ENCODE measurements around the gene ALB. TPM values are rescaled to one million over a fixed set of nuclear protein-coding genes. Genes with fewer than 3 reads are reported as not detected.

ALB gene
- total RNA-seq, 2 experiments from 2014 or later = not detected

GRCh38 chr4:73443224-73443623, 39.1 kb downstream of the ALB start:
- no peak for TF ChIP-seq CTCF (IDR thresholded peaks at IDR 0.05)
- no peak overlapping the region for H3K4me3 Mint-ChIP-seq
- ATAC-seq (no peak), DNase-seq (no peak)
- POLR2A ChIA-PET = interaction anchor here (0.5 kb wide), 1 partner anchor 867 kb away, joined by 3 read pairs; no protein-coding TSS in a partner anchor
- no peaks in the 10 kb centered on the region for H3K9me3 Mint-ChIP-seq
- H3K27me3 Mint-ChIP-seq = peaks cover 5% of the 10 kb centered on the region
- H3K4me1 Mint-ChIP-seq (ENCODE audit: low read depth) = no peaks in the 10 kb centered on the region
- no peak overlapping the region for H3K27ac Mint-ChIP-seq
- no peaks in the 10 kb centered on the region for H3K36me3 Mint-ChIP-seq (ENCODE audit: low read depth)
- CTCF ChIA-PET = interaction anchor here (1.3 to 3.8 kb wide), 2 partner anchors 10 to 14 kb away, joined by 3 to 39 read pairs; no protein-coding TSS in a partner anchor
- intact Hi-C loops (cut with micrococcal nuclease) = no loop called here

DNA sequence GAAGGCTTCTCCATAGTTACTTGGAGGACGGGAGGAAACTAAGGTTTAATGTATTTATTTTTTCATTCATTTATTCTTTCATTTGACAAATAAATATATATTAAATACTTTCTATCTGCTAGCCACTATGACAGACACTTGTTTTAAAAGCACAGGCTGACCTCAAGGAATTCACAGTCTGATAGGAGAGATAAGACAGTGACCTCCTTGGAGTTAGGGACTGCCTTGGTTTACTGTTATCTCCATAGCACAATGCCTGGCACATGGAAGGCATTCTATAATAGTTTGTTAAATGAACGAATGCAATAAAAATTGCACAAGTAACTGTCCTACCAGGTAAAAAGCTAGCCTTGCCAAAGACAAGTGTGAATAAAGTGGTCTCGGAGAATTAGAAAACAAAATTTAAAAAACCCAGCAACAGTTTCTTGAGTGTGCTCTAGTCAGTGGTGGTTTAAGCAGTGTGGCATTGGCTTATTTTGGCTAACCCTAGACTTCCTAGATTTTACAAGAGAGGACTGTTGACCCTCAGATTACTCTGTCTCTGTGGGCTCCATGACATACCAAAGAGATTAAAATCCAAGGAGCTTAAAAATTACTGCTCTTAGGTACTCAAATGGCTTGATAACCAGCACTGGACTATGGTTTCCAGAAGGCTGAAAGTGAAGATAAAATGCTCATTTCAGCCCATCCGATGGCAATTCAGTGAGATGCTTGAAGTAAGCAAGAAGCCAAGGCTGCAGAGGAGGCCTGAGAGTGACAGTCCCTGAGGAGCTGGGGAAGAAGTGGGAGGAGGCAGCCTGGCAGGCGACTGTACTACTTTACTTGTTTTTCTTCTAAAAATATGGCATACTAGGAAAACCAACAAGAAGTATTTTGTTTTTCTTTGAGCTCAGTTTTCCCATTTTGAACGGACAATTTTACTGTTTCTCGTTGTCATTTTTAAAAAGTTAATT, 41.6 kb downstream of the ALB start:
- Mint-ChIP-seq H3K27ac (no peak overlapping the region), H3K4me1 (ENCODE audit: low read depth) (no peaks in the 10 kb centered on the region), H3K36me3 (ENCODE audit: low read depth) (no peaks in the 10 kb centered on the region), H3K27me3 (peaks cover 6% of the 10 kb centered on the region), H3K4me3 (no peak overlapping the region), H3K9me3 (no peaks in the 10 kb centered on the region)
- ChIA-PET POLR2A (no interaction called here), CTCF (interaction anchor here (0.7 to 3.8 kb wide), 34 partner anchors 8 to 443 kb away, joined by 3 to 39 read pairs (median 3); no protein-coding TSS in a partner anchor)
- no peak for ATAC-seq
- DNase-seq = no peak
- no peak for TF ChIP-seq CTCF (IDR thresholded peaks at IDR 0.05)
- intact Hi-C loops (cut with micrococcal nuclease) = loop anchor here (5.0 kb wide), 1 partner anchor 133 kb away; no protein-coding TSS in a partner anchor

- Mint-ChIP-seq H3K4me3 (no peak overlapping the region), H3K36me3 (ENCODE audit: low read depth) (no peaks in the 10 kb centered on the region), H3K9me3 (no peaks in the 10 kb centered on the region), H3K27me3 (peaks cover 6% of the 10 kb centered on the region), H3K4me1 (ENCODE audit: low read depth) (no peaks in the 10 kb centered on the region), H3K27ac (no peak overlapping the region)
- ATAC-seq (peak; percentile 93), DNase-seq (peak; percentile 13)
- CTCF ChIA-PET = interaction anchor here (0.7 to 3.8 kb wide), 34 partner anchors 8 to 444 kb away, joined by 3 to 39 read pairs (median 3); no protein-coding TSS in a partner anchor
- intact Hi-C loops (cut with micrococcal nuclease) = loop anchor here (5.0 kb wide), 1 partner anchor 134 kb away; no protein-coding TSS in a partner anchor
- peak; percentile 85 for TF ChIP-seq CTCF (IDR thresholded peaks at IDR 0.05)
- POLR2A ChIA-PET = no interaction called here
These were observed 42.4 kb downstream of the ALB start for GRCh38 chr4:73446336-73446938.

DNA sequence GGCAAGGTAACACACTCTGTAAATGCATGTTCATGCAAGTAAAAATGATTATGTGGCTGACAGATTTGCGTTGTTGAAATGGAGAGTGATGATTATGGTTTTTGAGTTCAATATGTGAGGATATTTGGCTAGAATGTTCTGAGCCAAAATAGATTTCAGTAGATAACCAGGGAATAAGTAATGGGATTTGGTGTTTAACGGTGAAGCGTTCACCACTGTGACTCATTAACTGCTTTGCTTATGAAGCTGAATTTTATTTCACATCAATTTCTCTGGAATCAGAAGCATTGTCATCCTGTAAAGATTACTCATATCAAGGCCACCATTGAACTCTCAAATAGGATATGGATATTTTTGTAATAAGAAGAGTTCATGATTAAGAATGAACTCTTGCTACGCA, 43.6 kb downstream of the ALB start:
- ATAC-seq (no peak), DNase-seq (no peak)
- CTCF ChIA-PET = interaction anchor here (2.2 kb wide), 1 partner anchor 107 kb away, joined by 21 read pairs; no protein-coding TSS in a partner anchor
- intact Hi-C loops (cut with micrococcal nuclease) = loop anchor here (5.0 kb wide), 1 partner anchor 135 kb away; no protein-coding TSS in a partner anchor
- H3K27me3 Mint-ChIP-seq = peaks cover 5% of the 10 kb centered on the region
- no peak for TF ChIP-seq CTCF (IDR thresholded peaks at IDR 0.05)
- no peak overlapping the region for H3K27ac Mint-ChIP-seq
- H3K4me1 Mint-ChIP-seq (ENCODE audit: low read depth) = no peaks in the 10 kb centered on the region
- POLR2A ChIA-PET = no interaction called here
- no peaks in the 10 kb centered on the region for H3K9me3 Mint-ChIP-seq
- no peaks in the 10 kb centered on the region for H3K36me3 Mint-ChIP-seq (ENCODE audit: low read depth)
- H3K4me3 Mint-ChIP-seq = no peak overlapping the region

All from activated CD8-positive, alpha-beta T cell treated with anti-CD3 and anti-CD28 coated beads for 36 hours (primary cell).